Right atrium auricular region (tissue), 2 donors: Measurements from ENCODE around the gene PPIP5K2. TPM values are rescaled to one million over a fixed set of nuclear protein-coding genes. Genes with fewer than 3 reads are reported as not detected.
"Not testable (repeated sequence)": the region's sequence is repeated elsewhere in the genome, so short reads cannot be mapped to it uniquely, and the experiment has no call there.

Experiments used
- DNase-seq: peaks from one replicate; pipeline ENCODE4 v3.0.0-alpha.2; 2019; ENCODE audit warnings: low spot score
- H3K27ac ChIP-seq, 2 donors: fragments of 200-600 bp; sonication (generic); 1 replicate in 1 of 2; 2 replicates in 1 of 2; pipeline ENCODE4 v1.5.1; 2016 to 2019
- H3K27me3 ChIP-seq, 2 donors: fragments of 200-600 bp; sonication (generic); one replicate each; pipeline versions ENCODE4 v1.5.1 to v1.6.0; 2017 to 2019
- H3K36me3 ChIP-seq: fragments of 200-600 bp; sonication (generic); one replicate; pipeline ENCODE4 v1.5.1; 2016
- H3K4me1 ChIP-seq, 2 donors: fragments of 200-600 bp; sonication (generic); one replicate each; pipeline versions ENCODE4 v1.5.1 to v1.6.0; 2017 to 2019
- H3K4me3 ChIP-seq, 2 donors: fragments of 200-600 bp; sonication (generic); 1 replicate in 1 of 2; 2 replicates in 1 of 2; pipeline ENCODE4 v1.5.1; 2017 to 2019; ENCODE audit warnings: mild to moderate bottlenecking in 1 of 2, moderate library complexity in 1 of 2
- H3K9me3 ChIP-seq, 2 donors: fragments of 200-600 bp; sonication (generic); one replicate each; pipeline ENCODE4 v1.5.1; 2019
- CTCF ChIP-seq, 2 donors: fragments of 200-600 bp; sonication (generic); IDR thresholded peaks; one replicate each; pipeline ENCODE4 v1.5.1; 2019; ENCODE audit warnings: antibody characterized with exemption in 2 of 2
- total RNA-seq, 2 donors: library from RNA; depleted of rRNA; stranded (reverse); fragments of >200 nt; gene quantifications; one replicate each; pipeline ENCODE4 v1.1.0, GENCODE V29; 2016

The PPIP5K2 gene
- total RNA-seq, 2 donors from 2014 or later, result 17.9 to 37.5 TPM

- DNase-seq, result no peak
- peaks cover 0 to 1% of the 10 kb centered on the region in 2 donors for H3K4me1 ChIP-seq
- peaks cover 15% of the 10 kb centered on the region for H3K36me3 ChIP-seq
Measured at GRCh38 chr5:103203226-103203625, 83.1 kb downstream of the PPIP5K2 start.

GRCh38 chr5:103204990-103205389 lies 84.9 kb downstream of the PPIP5K2 start:
- not testable (repeated sequence) for H3K9me3 ChIP-seq, DNase-seq, H3K4me3 ChIP-seq, H3K27ac ChIP-seq, H3K4me1 ChIP-seq, H3K27me3 ChIP-seq
- peaks cover 15% of the 10 kb centered on the region for H3K36me3 ChIP-seq

More at GRCh38 chr5:103203226-103203625, 83.1 kb downstream of the PPIP5K2 start:
- H3K27me3 ChIP-seq, result no peaks in the 10 kb centered on the region
- no peak for TF ChIP-seq CTCF (IDR thresholded peaks at IDR 0.05)
- H3K4me3 ChIP-seq, result no peak overlapping the region
- no peak overlapping the region for H3K27ac ChIP-seq
- H3K9me3 ChIP-seq, result no peaks in the 10 kb centered on the region

DNA sequence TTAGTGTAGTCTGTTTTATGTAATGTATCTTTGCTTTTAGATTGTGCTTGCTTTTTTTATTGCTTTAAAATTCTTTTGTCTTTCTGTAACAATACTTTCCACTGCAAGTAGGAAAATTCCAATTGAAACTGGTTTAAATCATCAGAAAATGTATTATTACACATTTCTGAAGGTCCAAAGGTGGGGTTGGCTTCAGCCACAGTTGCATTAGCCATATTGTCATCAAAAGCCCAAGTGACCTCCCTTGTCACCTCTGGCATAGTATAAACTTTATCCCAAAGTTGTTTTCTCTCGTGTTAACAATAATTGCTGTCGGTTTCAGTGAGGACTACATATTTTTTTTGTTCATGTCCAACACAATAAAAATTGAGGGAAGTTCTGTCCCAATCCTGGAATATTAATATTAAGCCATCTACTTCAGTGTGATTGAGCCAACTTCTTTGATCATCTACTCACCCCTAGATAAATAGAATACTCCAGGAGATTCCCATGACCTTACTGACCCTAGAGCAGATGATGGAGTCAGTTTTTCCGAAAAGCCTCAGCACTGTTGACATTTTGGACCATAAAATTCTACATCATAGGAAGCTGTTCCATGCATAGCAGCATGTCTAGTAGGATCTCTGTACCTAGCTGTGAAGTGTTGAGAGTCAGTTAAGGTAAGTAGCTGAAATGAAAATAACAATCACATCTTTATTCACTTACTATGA lies 86.0 kb downstream of the PPIP5K2 start:
- peaks cover 15% of the 10 kb centered on the region for H3K36me3 ChIP-seq
- H3K9me3 ChIP-seq, result no peaks in the 10 kb centered on the region
- H3K4me1 ChIP-seq, result peaks cover 0 to 10% of the 10 kb centered on the region in 2 donors
- TF ChIP-seq CTCF (IDR thresholded peaks at IDR 0.05), result no peak
- no peak overlapping the region for H3K27ac ChIP-seq
- DNase-seq, result no peak
- H3K27me3 ChIP-seq, result no peaks in the 10 kb centered on the region
- H3K4me3 ChIP-seq, result no peak overlapping the region

GRCh38 chr5:103207011-103207410 lies 86.9 kb downstream of the PPIP5K2 start:
- Histone ChIP-seq H3K9me3 (no peaks in the 10 kb centered on the region), H3K27me3 (no peaks in the 10 kb centered on the region), H3K36me3 (peaks cover 7% of the 10 kb centered on the region), H3K4me3 (no peak overlapping the region), H3K4me1 (peaks cover 0 to 10% of the 10 kb centered on the region in 2 donors), H3K27ac (no peak overlapping the region)
- no peak for TF ChIP-seq CTCF (IDR thresholded peaks at IDR 0.05)
- DNase-seq, result no peak

DNA sequence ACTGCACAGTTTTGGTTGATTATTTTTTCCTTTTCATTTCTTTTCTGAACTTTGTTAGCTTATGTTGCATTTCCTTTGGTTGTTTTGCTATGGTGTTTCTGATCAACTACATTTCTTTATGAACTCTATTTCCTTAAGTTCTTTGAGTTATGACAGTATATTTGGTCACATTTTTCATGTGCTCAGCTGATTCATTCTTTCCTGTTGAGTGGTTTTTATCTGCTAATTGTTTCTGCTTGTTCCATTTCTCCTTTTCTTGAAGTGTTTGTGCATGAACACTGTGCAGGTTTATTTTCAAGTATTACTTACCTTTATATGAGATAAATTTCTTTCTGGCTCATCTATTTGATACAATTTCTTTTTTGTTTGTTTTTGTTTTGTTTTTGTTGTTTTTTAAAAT lies 87.6 kb downstream of the PPIP5K2 start:
- H3K9me3 ChIP-seq, result no peaks in the 10 kb centered on the region
- no peak overlapping the region for H3K4me3 ChIP-seq
- H3K36me3 ChIP-seq, result peaks cover 1% of the 10 kb centered on the region
- DNase-seq, result no peak
- H3K27me3 ChIP-seq, result no peaks in the 10 kb centered on the region
- H3K27ac ChIP-seq, result no peak overlapping the region
- H3K4me1 ChIP-seq, result peaks cover 0 to 10% of the 10 kb centered on the region in 2 donors
- TF ChIP-seq CTCF (IDR thresholded peaks at IDR 0.05), result no peak

GRCh38 chr5:103208460-103208859 lies 88.4 kb downstream of the PPIP5K2 start:
- no peak for DNase-seq
- Histone ChIP-seq H3K4me1 (peaks cover 0 to 10% of the 10 kb centered on the region in 2 donors), H3K27ac (no peak overlapping the region), H3K36me3 (no peaks in the 10 kb centered on the region), H3K9me3 (no peaks in the 10 kb centered on the region), H3K27me3 (no peaks in the 10 kb centered on the region), H3K4me3 (no peak overlapping the region)
- TF ChIP-seq CTCF (IDR thresholded peaks at IDR 0.05), result no peak
